Raji (cell line): ENCODE measurements around the gene HES2.

ENCODE experiments used
- POLR2A ChIP-seq: IDR thresholded peaks from 2 replicates; pipeline ENCODE4 v1.6.1; 2011; ENCODE audit warnings: low read depth, low read length, control low read depth; ENCODE audit not compliant: insufficient read depth

HES2 gene

DNA sequence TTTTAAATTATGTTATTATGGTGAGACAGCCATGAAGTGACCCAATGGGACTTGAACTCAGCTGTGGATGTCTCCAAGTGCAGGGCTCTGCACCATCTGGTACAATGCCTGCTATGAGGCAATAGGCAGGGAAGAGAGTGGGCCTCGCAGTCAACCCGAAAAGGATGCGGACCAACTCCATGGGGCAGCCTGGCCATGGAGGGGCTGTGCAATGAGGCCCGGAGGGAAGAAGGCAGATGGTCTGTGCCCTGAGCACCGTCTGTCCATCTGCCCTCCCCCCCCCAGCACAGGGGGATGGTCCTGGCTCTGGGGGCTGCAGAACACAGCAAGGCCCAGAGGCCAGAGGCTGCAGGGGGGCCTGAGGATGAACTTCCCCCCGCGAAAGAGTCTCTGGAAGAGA is 21.9 kb upstream of the HES2 start:
- no peak for TF ChIP-seq POLR2A

DNA sequence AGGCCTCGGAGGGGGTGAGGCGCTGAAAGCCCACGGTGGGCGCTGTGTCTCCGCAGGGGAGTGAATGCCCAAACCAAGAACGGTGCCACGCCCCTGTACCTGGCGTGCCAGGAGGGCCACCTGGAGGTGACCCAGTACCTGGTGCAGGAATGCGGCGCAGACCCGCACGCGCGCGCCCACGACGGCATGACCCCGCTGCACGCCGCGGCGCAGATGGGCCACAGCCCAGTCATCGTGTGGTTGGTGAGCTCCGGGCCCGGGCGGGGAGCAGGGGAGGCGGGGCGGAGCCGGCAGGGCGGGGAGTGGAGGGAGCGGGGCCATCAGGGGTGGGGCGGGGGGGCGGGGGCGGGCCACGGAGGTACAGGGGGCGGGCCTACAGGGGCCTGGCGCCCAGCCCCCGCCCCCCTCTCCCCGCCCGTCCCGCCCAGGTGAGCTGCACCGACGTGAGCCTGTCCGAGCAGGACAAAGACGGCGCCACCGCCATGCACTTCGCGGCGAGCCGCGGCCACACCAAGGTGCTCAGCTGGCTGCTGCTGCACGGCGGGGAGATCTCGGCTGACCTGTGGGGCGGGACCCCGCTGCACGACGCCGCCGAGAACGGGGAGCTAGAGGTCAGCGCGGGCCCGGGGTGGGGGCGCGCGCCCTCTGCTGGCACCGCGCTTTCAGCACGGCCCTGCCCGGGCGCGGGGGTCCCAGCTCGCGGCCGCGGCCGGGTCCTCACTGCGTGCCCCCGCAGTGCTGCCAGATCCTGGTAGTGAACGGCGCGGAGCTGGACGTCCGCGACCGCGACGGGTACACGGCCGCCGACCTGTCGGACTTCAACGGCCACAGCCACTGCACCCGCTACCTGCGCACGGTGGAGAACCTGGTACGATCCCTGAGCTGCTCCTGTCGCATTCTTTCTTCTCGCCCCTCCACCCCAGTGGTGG is 20.7 kb upstream of the HES2 start:
- no peak for TF ChIP-seq POLR2A

DNA sequence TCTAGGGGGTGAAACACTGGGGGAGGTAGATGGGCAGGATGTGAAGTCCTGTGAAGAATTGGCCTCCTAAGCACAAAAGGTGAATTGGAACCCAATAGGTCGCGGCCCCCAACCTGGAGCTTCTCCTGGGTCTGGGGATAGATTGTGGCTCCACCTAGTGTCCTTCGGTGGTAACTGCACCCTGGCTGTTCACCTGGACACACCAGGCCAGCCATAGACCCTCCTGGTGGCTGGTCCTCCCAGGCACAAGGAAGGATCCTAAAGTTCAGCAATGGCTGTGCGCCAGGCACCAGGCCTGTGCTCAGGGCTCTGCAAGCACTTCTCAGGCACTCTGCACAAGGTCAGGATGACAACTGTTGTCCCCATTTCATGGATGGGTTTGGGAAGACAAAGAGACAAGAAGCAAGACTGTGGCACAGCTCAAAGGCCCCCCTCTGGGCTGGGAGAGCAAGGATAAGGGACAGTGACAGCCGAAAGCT is 18.4 kb upstream of the HES2 start:
- no peak for TF ChIP-seq POLR2A

DNA sequence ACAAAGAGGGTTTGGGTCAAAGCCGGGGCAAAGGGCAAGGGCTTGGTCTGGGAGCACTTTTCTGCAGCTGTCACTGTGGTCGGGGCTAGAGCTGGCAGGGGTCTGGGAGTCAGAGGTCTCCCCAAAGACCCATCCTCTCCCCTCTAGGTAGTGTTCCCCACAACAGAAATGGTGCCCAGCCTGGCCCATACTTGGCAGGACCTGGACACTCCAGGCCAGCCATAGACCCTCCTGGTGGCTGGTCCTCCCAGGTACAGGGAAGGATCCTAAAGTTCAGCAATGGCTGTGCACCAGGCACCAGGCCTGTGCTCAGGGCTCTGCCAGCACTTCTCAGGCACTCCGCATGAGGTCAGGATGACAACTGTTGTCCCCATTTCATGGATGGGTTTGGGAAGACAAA is 15.8 kb upstream of the HES2 start:
- TF ChIP-seq POLR2A: no peak

DNA sequence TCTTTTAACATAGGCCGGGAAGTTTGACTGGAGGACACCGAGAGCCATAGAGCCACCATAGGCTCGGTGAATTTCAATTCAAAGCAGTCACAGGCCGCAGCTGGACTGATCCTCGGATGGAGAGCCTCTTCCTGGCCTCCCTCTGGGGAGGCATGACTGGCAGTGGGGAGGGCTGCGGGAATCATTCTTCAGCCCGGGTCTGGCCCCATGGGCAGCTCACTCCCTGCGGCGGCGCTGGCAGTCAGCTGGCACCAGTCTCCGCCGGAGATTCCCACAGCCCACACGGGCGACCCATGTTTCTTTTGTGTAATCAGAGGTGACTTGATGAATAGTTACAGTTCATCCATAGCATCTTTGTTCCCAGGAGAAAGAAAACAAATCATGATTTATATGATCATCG is 15.4 kb upstream of the HES2 start:
- no peak for TF ChIP-seq POLR2A

DNA sequence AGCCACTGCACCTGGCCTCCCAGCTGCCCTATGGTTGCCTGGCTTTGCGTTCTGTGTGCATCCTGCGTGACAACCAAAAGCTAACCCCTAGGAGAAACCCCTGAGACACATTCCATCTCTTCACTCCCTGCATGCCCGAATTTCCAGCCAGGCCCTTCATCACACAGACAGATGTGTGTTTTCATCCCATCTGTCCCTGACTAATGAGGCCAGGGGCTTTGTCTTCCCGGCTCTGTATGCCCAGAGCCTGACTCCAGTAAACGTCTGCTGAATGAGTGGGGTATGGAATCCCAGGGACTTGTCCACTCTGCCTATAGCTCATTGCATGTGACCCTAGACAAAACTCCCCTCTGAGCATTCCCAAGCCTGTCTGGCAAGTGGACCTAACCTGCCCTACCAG is 14.5 kb upstream of the HES2 start:
- no peak for TF ChIP-seq POLR2A

DNA sequence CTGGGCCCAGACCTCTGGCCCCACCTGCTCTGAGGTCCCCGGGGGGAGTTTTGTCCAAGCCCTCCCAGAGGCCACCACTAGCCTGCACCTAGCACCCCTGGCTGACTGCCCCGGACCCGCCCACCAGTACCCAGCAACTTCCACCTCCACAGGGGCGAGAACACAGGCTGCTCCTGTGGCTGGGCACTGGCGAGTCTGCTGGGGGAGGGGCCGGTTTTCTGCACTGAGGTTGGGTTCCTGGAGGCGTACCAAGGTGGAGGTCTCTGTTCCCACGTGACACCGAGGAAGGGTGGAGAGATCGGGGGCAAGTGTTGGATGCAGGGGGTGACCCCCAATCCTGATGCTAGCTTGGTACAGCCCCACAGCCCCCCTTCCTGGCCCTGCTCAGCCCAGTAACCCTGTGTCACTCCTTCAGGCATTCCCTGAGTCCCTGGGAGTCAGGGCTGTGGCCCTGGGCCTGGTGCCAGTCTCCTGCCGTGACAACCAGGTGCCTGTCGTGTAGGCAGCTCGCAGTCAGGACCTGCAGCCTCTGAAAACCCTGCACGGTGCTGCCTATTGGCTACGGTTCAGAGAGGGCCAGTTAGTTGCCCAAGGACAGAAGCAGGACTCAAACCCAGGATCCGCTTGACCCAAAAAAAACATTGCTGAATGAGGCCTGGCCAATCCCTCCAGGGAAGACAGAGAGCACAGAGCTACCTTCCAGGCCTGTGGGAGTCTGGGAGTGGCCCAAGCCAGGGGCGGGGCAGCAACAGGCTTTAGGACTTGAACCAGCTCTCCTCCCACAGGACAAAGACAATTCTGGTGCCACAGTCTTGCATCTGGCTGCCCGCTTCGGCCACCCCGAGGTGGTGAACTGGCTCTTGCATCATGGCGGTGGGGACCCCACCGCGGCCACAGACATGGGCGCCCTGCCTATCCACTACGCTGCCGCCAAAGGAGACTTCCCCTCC is 8.0 kb upstream of the HES2 start:
- no peak for TF ChIP-seq POLR2A

DNA sequence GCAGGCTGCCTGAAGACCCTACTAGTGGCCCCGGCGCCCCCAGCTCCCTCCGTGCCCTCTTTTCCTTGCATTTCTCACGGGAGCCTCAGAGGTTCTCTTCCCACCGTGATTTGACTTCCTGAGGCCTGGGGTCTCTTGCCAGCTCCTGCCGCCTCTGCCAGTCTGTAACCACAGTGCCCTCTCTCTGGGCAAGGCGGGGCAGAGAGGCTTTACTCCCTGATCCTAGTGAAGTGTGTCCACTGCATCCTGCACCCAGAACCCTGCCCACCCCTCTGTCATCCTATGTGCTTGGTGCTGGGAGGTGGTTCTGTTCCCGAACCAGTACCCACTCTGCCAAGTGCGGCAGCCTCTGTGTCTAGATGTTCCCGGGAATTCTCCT is 7.2 kb upstream of the HES2 start:
- no peak for TF ChIP-seq POLR2A

DNA sequence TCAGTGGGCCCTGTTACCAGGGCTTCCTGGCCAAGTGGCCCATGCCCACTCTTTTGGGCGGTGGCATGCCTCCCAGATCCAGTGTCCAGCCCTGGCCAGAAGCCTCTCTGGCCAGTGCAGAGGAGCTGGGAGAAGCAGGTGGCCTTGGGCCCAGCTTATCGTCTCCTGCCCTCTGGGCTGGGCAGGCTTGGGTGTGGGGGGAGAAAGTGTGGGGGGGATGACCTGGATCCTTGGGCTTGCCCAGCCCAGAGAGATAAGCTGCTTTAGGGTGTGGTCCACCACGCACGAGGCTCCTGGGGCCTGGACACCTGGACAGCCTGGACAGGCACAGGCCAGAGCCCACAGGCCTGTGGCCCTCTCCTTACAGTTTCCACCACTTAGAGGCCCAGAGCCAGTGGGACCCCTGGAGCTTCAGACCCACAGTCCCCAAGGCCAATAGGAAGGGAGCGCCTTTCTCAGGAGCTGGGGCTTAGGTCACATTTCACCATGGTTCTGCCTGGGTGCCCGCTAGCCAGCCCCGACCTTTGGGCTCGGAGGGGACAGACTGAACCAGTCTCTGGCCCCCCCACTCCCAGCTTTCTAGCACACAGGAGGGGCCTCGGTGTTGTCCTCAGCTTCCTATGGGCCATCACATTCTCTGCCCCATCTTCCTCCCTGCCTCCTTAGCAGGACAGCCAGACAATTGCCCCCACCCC is 6.7 kb upstream of the HES2 start:
- no peak for TF ChIP-seq POLR2A

DNA sequence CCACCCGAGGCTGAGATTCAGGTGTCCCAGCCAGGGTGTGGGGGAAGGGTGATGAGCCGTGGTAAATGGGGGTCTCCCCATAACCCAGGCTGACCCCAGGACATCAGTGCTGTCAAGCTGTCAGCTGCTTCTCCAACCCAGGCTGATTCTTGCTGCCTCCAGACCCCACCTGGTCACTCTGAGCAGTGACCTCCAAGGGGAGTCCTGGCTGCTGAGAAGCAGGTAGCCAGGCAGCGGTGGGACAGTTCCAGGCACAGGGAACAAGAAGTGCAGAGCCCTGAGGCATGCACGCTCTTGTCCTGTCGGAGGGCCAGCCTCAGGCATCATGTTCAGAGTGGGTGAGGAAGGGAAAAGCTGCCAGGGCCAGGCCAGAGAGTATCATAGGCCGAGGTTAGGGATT is 5.9 kb upstream of the HES2 start:
- TF ChIP-seq POLR2A: no peak

DNA sequence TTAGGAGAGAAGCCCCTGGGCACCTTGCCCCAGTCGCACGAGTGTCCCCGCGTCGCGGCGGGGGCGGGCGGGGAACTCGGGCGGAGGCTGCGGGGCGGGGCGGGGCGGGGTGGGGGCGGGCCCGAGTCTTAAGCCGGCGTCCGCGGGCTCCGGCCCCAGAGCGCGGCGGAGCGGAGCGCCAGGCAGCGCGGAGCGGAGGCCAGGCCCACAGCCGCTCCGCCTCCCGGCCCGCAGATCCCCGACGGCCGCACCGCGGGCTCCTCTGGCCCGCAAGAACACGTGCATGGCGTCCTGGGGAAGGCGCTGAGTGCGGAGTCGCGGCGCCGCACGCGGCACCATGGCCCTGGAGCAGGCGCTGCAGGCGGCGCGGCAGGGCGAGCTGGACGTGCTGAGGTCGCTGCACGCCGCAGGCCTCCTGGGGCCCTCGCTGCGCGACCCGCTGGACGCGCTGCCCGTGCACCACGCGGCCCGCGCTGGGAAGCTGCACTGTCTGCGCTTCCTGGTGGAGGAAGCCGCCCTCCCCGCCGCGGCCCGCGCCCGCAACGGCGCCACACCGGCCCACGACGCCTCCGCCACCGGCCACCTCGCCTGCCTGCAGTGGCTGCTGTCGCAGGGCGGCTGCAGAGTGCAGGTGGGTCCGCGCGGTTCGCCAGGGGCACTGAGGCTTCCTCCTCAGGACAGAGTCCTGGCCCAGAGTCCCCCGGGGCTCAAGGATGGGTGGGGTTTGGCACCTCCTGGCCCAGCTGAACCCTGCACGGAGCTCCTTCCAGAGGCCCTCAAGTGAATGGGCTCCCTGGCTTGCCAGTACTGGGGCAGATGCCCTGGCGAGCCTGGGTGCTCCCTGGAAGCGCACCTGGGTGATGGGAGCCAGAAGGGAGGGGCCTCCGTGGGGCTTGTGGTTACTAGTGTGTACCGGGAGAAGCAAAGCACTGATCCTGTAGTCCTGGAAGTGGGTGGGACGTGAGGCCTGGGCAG is 5.2 kb upstream of the HES2 start, which contains the start of gene ESPN:
TSS of gene ESPN (plus strand) at position 158 of the 975 bp plus-strand sequence. CDS start at position 338, 180 bp downstream.
- no peak for TF ChIP-seq POLR2A

DNA sequence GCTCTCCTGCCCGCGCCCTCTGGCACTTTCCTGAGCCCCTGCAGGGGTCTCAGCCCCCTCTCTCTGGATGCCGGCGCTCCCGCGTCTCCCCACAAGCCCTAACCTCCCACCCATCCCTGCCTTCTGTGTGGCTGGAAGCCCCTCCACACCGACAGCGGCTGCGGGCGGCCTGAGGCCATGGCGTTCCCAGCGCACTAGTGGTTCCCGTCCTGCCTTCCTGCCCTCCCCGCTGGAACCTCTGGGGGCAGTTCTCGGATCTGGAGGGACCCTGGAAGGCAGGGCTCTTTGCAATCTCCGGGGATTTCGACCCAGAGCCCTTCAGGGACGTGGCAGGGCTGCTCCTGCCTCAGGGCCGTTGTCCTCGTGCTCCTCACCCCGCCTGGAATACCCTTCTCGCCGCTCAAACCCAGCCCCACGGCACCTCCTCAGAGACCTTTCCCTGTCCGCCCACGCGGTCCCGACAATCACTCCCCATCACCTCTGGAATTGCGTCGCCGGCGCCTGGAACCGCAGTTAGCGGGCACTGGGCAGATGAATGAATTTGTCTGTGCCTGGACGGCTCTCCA is 4.4 kb upstream of the HES2 start:
- TF ChIP-seq POLR2A: no peak

DNA sequence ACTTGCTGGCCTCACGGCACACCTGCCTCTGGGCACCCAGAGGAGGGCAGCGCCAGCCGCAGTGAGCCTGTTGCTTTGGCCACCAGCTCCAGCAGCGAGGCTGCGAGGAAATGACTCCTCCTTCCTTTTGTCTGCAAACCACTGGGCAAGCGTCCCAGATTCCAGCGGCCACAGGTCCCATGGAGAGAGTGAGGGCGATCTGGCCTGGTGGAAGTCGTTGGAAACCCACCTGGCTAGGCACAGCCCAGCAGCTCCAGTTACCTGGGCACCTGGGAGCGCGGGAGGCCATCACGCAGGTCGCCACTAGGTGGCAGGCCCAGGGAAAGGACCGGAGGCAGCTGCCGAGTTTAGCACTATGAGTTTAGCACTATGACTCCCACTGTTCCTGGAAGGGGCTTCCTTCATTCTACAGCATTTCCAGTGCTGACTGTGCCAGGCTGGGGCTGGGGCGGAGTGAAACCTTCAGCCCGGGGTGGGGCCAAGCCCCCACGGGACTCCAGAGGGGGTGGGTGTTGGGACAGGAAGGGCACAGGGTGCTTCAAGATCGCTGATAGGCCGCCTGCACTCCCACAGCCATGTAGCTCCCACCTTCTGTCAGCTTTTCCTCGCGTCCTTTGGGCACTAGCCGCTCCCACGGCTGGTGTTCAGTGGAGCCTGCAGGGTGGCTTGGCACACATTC is 3.7 kb upstream of the HES2 start:
- TF ChIP-seq POLR2A: no peak

DNA sequence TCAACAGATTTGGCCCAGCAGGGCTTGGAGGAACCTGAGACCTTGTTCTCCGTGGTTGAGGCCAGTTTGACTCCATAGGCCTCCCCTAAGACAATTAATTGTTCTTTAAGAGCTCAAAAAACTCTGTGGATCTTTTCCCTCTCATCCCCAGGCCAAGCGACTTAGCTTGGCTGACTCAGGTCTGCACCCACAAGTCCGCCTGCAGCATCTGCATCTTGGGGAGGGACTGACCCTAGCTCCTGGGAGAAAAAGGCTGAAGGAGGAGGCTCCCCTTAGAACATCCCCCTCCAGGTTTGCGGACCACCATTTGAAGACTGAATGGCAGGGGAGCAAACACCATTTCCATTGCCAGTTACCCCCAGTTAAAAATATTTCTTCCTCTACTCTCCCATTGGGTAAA is 1.5 kb upstream of the HES2 start:
- no peak for TF ChIP-seq POLR2A
